ENCODE results near the gene SEPTIN10.
"Not testable (repeated sequence)": the region's sequence is repeated elsewhere in the genome, so short reads cannot be mapped to it uniquely, and the experiment has no call there.

GRCh38 chr2:109640000-109640399 is 26.2 kb upstream of the SEPTIN10 start:
- TF ChIP-seq CTCF, POLR2A (IDR thresholded peaks at IDR 0.05): not testable (repeated sequence)

All from body of pancreas (tissue), 4 donors.